Fibroblast of lung (primary cell): ENCODE measurements around the gene TSC22D1. TPM values are rescaled to one million over a fixed set of nuclear protein-coding genes. Genes with fewer than 3 reads are reported as not detected.

Experiments
- DNase-seq, 2 donors: peaks; one replicate each; pipeline versions ENCODE4 v3.0.0 to v3.0.0-alpha.2; 2010; ENCODE audit warnings: low read depth in 2 of 2
- H2AFZ ChIP-seq: 2 replicates; pipeline ENCODE4 v1.5.1; 2012; ENCODE audit warnings: low read length, control low read depth, inconsistent platforms
- H3K27ac ChIP-seq: 2 replicates; pipeline ENCODE4 v1.5.1; 2011; ENCODE audit warnings: low read length, control low read depth; ENCODE audit not compliant: insufficient read depth
- H3K27me3 ChIP-seq: 2 replicates; pipeline ENCODE4 v1.5.1; 2011; ENCODE audit warnings: mild to moderate bottlenecking, low read length; ENCODE audit not compliant: control insufficient read depth, insufficient read depth
- H3K36me3 ChIP-seq: 2 replicates; pipeline ENCODE4 v1.5.1; 2011; ENCODE audit warnings: low read length; ENCODE audit not compliant: control insufficient read depth, insufficient read depth
- H3K4me1 ChIP-seq: 2 replicates; pipeline ENCODE4 v1.5.1; 2011; ENCODE audit warnings: low read length; ENCODE audit not compliant: control insufficient read depth, insufficient read depth; ENCODE audit errors: extremely low read depth
- H3K4me2 ChIP-seq: 2 replicates; pipeline ENCODE4 v1.5.1; 2011; ENCODE audit warnings: low read length, control low read depth; ENCODE audit not compliant: insufficient read depth; ENCODE audit errors: extremely low read depth
- H3K4me3 ChIP-seq, 4 experiments: fragments of 200-600 bp in 1 of 4; sonication (generic) in 1 of 4; replicated peaks in 1 of 4; 2 replicates each; pipeline ENCODE4 v1.5.1; 2011 to 2016; ENCODE audit warnings: low read length in 4 of 4, low read depth in 3 of 4, mild to moderate bottlenecking in 3 of 4, control low read depth in 2 of 4, inconsistent platforms in 1 of 4, mixed read lengths in 1 of 4; ENCODE audit not compliant: insufficient read depth in 1 of 4; ENCODE audit errors: control extremely low read depth in 1 of 4
- H3K79me2 ChIP-seq: 2 replicates; pipeline ENCODE4 v1.5.1; 2012; ENCODE audit warnings: mild to moderate bottlenecking, low read length, inconsistent platforms; ENCODE audit not compliant: control insufficient read depth, insufficient read depth
- H3K9ac ChIP-seq: 2 replicates; pipeline ENCODE4 v1.5.1; 2011; ENCODE audit warnings: mild to moderate bottlenecking, low read length, control low read depth; ENCODE audit not compliant: insufficient read depth
- H3K9me3 ChIP-seq: 2 replicates; pipeline ENCODE4 v1.5.1; 2012; ENCODE audit warnings: low read depth, low read length; ENCODE audit not compliant: control insufficient read depth, insufficient read depth
- H4K20me1 ChIP-seq: 2 replicates; pipeline ENCODE4 v1.5.1; 2011; ENCODE audit warnings: low read length; ENCODE audit not compliant: control insufficient read depth, insufficient read depth; ENCODE audit errors: extremely low read depth
- EZH2 ChIP-seq: IDR thresholded peaks from 2 replicates; pipeline ENCODE4 v1.5.1; 2012; ENCODE audit warnings: low read length, control low read depth, mild to moderate bottlenecking; ENCODE audit errors: missing control alignments
- polyA plus RNA-seq, 2 donors: library from polyadenylated mRNA; depleted of rRNA in 1 of 2; stranded (reverse) in 1 of 2; unstranded in 1 of 2; fragments of >200 nt; gene quantifications; 2 replicates each; pipeline ENCODE4 v1.2.1, GENCODE V29; 2011 to 2012; ENCODE audit warnings: missing spikeins in 1 of 2
- total RNA-seq: library from RNA; depleted of rRNA; stranded (reverse); fragments of >200 nt; gene quantifications from 2 replicates; pipeline ENCODE4 v1.2.1, GENCODE V29; 2014
- TF ChIP-seq, protein P1 (sequence below), 2 donors: IDR thresholded peaks in 1 of 2; conservative IDR thresholded peaks in 1 of 2; 1 replicate in 1 of 2; 2 replicates in 1 of 2; pipeline ENCODE4 v1.5.1; 2011 to 2012; ENCODE audit warnings: low read length in 2 of 2, control low read depth in 1 of 2, inconsistent platforms in 1 of 2, low read depth in 1 of 2, mild to moderate bottlenecking in 1 of 2

The TSC22D1 gene
- total and polyA plus RNA-seq, 2 donors (not counting 1 experiment from before 2014, with no cell fraction given) = 80.4 to 97.6 TPM

DNA sequence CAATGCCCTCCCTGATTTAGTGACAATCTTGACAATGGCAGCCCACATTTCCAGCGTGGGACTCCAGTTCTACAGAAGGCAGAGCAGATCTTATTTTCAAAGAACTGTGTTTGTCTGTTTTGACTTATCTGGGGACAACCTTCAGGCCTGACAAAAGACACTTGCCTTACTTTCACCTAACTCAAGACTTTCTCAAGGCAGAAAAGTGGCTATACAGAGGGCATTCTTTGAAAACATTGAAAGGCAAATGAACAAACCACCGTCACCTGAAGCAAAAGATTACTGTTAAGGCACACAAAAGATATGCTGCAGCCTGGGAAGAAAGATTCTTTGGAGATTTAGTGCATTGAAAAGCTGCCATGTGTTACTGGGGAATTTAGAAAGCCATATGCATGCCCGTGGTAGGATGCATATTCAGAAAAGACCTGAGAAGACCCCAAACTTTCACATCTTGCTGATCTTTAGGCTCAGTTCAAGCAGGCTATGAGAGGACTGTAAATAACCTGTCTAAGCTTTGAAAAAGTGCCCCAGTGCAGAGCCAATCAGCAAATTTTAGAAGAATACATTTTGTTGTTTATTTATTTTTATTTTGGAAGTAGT lies 82.8 kb downstream of the TSC22D1 start:
- Histone ChIP-seq H3K27ac (no peak overlapping the region), H3K79me2 (no peaks in the 10 kb centered on the region), H3K36me3 (no peaks in the 10 kb centered on the region), H3K27me3 (no peaks in the 10 kb centered on the region), H3K4me2 (no peak overlapping the region), H2AFZ (no peak overlapping the region), H3K9ac (no peak overlapping the region), H3K4me1 (no peaks in the 10 kb centered on the region), H4K20me1 (no peaks in the 10 kb centered on the region), H3K9me3 (no peaks in the 10 kb centered on the region), H3K4me3 (no peak overlapping the region)
- DNase-seq = no peak
- no peak for TF ChIP-seq EZH2
- TF ChIP-seq, protein P1, sequence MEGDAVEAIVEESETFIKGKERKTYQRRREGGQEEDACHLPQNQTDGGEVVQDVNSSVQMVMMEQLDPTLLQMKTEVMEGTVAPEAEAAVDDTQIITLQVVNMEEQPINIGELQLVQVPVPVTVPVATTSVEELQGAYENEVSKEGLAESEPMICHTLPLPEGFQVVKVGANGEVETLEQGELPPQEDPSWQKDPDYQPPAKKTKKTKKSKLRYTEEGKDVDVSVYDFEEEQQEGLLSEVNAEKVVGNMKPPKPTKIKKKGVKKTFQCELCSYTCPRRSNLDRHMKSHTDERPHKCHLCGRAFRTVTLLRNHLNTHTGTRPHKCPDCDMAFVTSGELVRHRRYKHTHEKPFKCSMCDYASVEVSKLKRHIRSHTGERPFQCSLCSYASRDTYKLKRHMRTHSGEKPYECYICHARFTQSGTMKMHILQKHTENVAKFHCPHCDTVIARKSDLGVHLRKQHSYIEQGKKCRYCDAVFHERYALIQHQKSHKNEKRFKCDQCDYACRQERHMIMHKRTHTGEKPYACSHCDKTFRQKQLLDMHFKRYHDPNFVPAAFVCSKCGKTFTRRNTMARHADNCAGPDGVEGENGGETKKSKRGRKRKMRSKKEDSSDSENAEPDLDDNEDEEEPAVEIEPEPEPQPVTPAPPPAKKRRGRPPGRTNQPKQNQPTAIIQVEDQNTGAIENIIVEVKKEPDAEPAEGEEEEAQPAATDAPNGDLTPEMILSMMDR (conservative IDR thresholded peaks at IDR 0.05 in 1 of 2, IDR thresholded peaks at IDR 0.05 in 1 of 2; ENCODE audit: low read depth in 1 of 2, low read length in 2 of 2) = no peak

DNA sequence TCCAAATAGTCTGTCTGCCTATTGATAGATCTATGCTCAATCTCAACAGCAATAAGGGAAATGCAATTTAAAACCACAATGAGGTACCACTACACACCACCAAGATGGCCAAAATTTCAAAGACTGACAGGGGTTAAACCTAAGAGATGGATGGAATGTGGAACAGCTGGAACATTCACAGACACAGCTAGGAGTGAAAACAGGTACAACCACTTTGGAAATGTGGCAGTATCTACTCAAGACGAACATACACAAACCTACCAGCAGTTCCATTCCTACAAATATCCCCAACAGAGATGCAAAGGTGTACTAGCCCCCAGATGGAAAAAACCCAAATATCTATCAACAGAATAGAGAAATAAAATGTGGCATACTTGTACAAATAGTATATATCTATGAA lies 86.4 kb downstream of the TSC22D1 start:
- H3K4me3 ChIP-seq = no peak overlapping the region
- H3K9ac ChIP-seq = no peak overlapping the region
- no peaks in the 10 kb centered on the region for H3K36me3 ChIP-seq
- no peak for TF ChIP-seq EZH2
- TF ChIP-seq, protein P1 (conservative IDR thresholded peaks at IDR 0.05 in 1 of 2, IDR thresholded peaks at IDR 0.05 in 1 of 2; ENCODE audit: low read depth in 1 of 2, low read length in 2 of 2) = no peak
- H3K27me3 ChIP-seq = no peaks in the 10 kb centered on the region
- H3K4me2 ChIP-seq = no peak overlapping the region
- H3K79me2 ChIP-seq = no peaks in the 10 kb centered on the region
- no peaks in the 10 kb centered on the region for H3K9me3 ChIP-seq
- no peak overlapping the region for H3K27ac ChIP-seq
- H3K4me1 ChIP-seq = no peaks in the 10 kb centered on the region
- DNase-seq = no peak
- H2AFZ ChIP-seq = no peak overlapping the region
- H4K20me1 ChIP-seq = no peaks in the 10 kb centered on the region

DNA sequence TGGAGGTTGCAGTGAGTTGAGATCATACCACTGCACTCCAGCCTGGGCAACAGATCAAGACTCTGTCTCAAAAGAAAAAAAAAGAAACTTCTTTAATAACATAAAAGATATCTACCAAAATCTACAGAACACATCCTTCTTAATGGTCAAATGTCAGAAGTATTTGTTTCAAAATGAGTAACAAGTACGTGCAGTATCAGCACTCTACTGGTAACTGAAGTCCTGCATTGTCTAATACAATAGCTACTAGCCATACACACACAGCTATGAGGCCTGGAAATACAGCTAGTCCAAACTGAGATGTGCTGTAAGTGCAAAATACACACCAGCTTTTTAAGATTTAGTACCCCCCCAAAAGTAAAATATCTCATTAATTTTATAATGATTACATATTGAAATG lies 88.1 kb downstream of the TSC22D1 start:
- Histone ChIP-seq H3K9ac (no peak overlapping the region), H3K36me3 (no peaks in the 10 kb centered on the region), H3K79me2 (no peaks in the 10 kb centered on the region), H3K4me3 (no peak overlapping the region), H3K27ac (no peak overlapping the region), H2AFZ (no peak overlapping the region), H4K20me1 (no peaks in the 10 kb centered on the region), H3K9me3 (no peaks in the 10 kb centered on the region), H3K27me3 (no peaks in the 10 kb centered on the region), H3K4me1 (no peaks in the 10 kb centered on the region), H3K4me2 (no peak overlapping the region)
- no peak for DNase-seq
- TF ChIP-seq EZH2 = no peak
- TF ChIP-seq, protein P1 (conservative IDR thresholded peaks at IDR 0.05 in 1 of 2, IDR thresholded peaks at IDR 0.05 in 1 of 2; ENCODE audit: low read depth in 1 of 2, low read length in 2 of 2) = no peak
